GM23248 (cell line): Measurements from ENCODE around the gene ATP8B2.

Source experiments
- EZH2 ChIP-seq: fragments of 200-600 bp; sonication (generic); IDR thresholded peaks from 2 replicates; pipeline ENCODE4 v1.6.1; 2018; ENCODE audit warnings: antibody characterized with exemption, mild to moderate bottlenecking; ENCODE audit not compliant: insufficient read depth, poor library complexity, severe bottlenecking
- EZH2phosphoT487 ChIP-seq: fragments of 200-600 bp; sonication (generic); IDR thresholded peaks from 2 replicates; pipeline ENCODE4 v1.6.1; 2018; ENCODE audit warnings: antibody characterized with exemption, moderate library complexity, mild to moderate bottlenecking, low read depth; ENCODE audit not compliant: insufficient read depth

DNA sequence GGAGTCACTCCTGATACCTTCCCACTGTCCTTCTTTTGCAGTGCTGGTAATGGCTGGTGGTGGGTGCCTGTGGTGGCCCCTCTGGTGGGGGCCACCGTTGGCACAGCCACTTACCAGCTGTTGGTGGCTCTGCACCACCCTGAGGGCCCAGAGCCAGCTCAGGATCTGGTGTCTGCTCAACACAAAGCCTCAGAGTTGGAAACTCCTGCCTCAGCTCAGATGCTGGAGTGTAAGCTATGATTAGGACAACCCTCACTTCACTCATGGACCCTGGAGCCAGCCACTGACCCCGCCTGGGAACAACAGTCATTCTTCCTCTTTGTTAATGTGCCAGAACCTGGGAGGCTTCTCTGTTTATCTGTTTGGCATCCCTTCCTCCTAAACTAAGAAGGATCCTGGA lies 1.1 kb upstream of the ATP8B2 start:
- TF ChIP-seq EZH2 (no peak), EZH2phosphoT487 (no peak)
